AG09309 (cell line): ENCODE data around the gene ELL.

ENCODE experiments used
- DNase-seq: peaks from one replicate; pipeline ENCODE4 v3.0.0-alpha.2; 2010; ENCODE audit warnings: low read depth
- H3K4me3 ChIP-seq: 2 replicates; pipeline ENCODE4 v1.5.1; 2011; ENCODE audit warnings: mild to moderate bottlenecking, low read depth, low read length, moderate library complexity; ENCODE audit not compliant: control insufficient read depth
- TF ChIP-seq, protein P1 (sequence below): IDR thresholded peaks from 2 replicates; pipeline ENCODE4 v1.5.1; 2011; ENCODE audit warnings: mild to moderate bottlenecking, low read depth, low read length, inconsistent platforms; ENCODE audit not compliant: insufficient read depth, control insufficient read depth; ENCODE audit errors: missing control alignments

The ELL gene

DNA sequence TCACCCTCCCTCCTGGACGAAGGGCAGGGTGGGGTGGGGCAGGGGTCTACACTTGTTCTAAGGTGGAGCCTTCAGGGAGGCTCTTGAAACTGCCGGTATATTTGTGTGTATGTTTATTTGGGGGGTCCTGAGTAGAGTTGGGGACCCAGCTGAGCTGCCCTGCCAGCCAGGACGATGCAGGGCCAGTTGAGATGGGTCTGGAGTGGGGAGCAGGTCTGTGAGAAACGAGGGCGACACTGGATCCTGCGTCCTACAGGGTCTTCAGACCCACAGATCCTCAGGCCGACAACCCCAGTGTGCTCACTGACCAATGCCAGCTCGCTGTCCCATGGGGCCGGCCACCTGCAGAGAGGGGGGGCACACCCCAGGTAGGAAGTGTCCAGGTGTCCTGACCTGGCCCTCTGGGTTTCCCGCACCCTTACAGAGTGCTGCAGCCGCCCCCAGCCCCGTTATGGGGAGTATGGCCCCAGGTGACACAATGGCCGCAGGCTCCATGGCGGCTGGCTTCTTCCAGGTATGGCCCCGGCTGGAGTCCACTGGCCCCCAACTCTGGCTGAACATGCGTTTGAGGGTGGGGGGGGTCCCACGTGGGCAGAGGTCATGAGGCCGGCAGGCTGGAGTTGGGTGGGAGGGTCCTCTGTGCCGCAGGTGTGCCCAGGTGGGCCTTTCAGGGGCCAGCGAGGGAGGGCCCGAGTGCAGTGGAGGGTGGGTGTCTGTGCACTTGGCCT lies 91.3 kb downstream of the ELL start:
- TF ChIP-seq, protein P1, sequence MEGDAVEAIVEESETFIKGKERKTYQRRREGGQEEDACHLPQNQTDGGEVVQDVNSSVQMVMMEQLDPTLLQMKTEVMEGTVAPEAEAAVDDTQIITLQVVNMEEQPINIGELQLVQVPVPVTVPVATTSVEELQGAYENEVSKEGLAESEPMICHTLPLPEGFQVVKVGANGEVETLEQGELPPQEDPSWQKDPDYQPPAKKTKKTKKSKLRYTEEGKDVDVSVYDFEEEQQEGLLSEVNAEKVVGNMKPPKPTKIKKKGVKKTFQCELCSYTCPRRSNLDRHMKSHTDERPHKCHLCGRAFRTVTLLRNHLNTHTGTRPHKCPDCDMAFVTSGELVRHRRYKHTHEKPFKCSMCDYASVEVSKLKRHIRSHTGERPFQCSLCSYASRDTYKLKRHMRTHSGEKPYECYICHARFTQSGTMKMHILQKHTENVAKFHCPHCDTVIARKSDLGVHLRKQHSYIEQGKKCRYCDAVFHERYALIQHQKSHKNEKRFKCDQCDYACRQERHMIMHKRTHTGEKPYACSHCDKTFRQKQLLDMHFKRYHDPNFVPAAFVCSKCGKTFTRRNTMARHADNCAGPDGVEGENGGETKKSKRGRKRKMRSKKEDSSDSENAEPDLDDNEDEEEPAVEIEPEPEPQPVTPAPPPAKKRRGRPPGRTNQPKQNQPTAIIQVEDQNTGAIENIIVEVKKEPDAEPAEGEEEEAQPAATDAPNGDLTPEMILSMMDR, result no peak

DNA sequence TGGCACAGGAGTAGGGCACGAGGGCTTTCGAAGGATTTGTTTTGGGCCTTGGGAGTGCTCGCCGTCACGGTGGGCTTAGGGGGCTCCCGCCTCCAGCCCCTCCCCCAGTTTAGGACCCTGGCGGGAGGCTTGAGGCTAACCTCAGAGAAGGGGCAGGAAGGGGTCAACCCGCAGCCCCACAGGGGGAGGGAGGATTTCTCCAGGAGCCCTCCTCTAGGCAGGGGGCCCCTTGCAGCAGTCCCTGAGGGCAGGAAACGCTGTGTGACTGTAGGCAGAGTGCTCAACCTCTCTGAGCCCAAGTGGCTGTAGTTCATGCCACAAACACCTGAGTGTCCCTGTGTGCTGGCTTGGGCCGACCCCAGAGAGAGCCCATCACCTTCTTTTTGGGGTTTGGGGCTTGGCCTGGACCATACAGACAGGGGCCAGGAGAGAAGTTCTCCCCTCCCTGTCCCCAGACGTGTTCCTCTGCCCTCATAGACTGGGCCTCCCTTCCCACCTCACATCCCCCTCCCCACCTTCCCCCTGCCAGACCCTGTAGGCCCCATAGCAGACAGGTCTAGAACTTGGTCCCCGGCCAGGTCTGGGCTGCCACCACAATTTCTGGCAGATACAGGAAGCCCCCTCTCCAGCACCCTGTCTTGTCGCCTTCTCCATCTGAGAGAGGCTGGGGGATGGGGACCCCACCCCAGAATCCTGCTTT lies 92.0 kb downstream of the ELL start:
- DNase-seq, result no peak
- H3K4me3 ChIP-seq, result no peak overlapping the region; the same call in 1 of the 2 replicates
- TF ChIP-seq, protein P1, result no peak

More for the DNA sequence above, 91.3 kb downstream of the ELL start:
- no peak for DNase-seq
- H3K4me3 ChIP-seq, result no peak overlapping the region

DNA sequence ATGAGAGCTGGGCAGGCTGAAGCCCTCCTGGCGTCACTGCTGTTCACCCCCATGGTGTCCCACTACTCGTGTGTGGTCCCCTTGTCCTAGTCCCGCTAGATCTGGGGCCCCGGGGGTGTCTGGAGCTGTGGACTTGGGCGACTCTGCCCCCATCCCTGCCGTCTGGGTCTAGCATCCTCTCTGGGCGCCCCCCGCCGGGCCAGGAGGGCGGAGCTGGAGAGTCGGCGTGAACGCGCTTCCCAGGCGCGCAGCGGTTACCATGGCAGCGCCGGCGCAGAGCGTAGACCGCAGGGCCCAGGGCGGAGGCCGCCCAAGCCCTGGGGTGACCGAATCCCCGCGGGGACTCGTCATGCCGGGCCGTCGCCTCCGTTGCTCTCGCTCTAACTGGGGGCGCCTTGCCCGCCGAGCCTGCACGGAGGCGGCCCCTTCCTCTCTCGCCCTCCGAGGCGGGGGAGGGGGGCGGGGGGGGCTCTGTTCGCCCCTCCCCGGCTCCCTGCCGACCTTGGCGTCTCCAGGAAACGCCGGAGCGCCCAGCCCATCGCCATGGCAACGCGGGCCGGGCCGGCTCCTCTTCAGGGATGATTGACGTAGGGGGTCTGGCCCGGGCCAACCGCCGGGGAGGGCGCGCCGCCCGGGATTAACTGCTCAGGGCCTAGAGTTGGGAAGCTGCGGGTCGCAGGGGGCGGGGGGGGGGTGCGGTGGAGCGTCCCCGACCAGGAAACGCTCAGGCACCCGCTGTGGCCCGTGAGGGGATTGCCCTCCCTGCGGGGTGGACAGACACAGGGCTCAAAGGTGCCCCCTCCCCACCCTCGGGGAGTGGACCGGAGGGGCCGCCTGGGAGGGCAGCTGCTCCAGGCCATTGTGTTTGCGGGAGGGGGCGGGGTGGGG lies 92.8 kb downstream of the ELL start:
- no peak for DNase-seq
- peak overlapping the region; percentile 29 for H3K4me3 ChIP-seq
- TF ChIP-seq, protein P1, result no peak

DNA sequence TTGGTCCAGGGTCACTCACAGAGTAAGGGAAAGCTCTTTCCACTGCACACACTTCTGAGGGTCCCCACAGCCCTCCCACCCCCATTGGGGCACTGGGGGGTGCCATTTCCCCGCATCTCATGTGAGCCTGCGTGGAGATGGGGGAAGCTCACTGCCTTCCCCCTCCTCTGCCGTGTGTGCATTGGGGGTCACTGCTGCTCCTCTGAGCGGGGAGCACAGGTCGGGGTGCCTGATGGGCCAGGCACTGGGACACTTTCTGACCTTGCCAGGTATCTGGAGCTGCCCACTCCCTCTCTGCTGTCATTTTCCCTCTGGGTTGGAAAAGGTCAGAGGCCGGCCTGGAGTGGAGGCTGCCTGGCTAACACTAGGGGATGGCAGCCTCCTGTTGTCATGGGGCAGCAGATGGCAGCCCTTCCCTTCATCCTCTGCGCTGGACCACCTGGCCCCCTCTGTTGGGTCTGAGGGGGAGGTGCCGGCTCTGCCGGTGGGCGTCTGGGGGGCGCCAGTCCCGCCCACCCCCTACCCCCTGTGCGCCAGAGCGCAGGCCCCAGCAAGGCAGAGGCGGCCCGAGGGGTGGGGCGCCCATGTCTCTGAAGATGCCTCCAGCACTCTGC lies 93.6 kb downstream of the ELL start:
- DNase-seq, result no peak
- TF ChIP-seq, protein P1, result no peak
- no peak overlapping the region for H3K4me3 ChIP-seq

DNA sequence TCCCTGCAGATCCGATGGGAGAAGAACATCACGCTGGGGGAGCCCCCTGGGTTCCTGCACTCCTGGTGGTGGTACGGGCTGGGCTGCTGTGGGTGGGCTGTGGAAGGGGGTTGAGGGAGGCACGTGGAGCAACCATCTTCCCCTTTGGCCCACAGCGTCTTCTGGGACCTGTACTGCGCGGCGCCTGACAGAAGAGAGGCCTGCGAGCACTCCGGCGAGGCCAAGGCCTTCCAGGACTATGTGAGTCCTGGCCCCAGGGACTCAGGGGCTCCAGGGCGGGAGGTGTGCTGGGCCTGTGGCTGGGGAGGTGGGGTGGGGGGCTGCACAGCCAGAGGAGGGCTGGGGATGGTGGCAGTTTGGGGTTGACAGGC lies 94.1 kb downstream of the ELL start:
- no peak overlapping the region for H3K4me3 ChIP-seq
- no peak for DNase-seq
- TF ChIP-seq, protein P1, result no peak
